HG03521 (cell line): ENCODE measurements around the gene APOBEC3A.

Experiments used
- ATAC-seq: cut with Tn5 transposase; IDR thresholded peaks from one replicate; pipeline ENCODE4 v1.9.1; 2021; ENCODE audit warnings: mild to moderate bottlenecking, moderate library complexity; ENCODE audit not compliant: unreplicated experiment

Gene APOBEC3A

DNA sequence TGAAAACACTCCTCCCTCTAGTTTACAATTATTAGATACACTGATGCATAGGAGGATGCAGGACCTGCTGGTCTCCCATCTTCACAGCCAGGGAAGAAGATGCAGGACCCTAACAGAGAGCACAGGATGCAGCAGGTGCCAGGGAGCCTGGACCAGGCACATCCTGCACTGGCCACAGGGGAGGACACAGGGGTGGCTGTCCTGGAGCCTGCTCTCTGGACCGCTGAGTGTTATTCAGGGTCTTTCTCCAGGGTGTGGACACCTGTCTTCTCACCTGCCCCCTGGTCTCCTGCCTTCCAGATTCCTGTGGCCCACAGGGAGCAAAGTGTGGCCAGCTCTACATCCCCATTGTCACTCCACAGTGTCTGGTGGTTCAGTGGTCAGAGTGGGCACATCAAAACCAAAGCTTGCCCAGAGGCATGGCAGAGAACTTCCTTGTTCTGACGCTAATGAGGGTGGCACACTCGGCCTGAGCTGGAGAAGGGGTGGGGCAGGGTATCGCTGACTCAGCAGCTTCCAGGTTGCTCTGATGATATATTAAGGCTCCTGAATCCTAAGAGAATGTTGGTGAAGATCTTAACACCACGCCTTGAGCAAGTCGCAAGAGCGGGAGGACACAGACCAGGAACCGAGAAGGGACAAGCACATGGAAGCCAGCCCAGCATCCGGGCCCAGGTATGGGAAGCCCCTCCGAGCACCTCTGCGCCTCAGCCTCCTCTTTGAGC, at the start of gene APOBEC3A:
Gene APOBEC3A (plus strand): TSS at position 564 of the 725 bp plus-strand sequence. CDS start 83 bp downstream, at position 647.
- ATAC-seq = no peak

DNA sequence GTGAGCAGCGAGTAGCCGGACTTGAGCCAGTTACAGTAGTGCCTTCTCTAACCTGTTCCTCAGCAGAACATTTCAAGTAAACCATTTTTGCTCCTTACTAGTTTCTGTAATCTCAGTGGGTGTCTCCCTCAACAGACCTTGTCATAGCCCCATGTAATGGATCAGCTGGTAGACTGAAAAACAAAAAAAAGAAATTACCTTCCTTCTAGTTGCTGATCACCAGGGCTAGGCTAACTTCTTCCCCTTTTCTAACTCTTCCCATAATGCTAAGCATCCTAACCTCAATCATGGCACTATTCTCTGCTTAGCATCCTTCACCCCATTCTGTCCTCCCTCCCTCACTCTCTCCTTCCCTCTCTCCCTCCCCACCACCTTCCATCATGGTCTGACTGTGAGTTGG, 49.6 kb upstream of the APOBEC3A start:
- no peak for ATAC-seq

DNA sequence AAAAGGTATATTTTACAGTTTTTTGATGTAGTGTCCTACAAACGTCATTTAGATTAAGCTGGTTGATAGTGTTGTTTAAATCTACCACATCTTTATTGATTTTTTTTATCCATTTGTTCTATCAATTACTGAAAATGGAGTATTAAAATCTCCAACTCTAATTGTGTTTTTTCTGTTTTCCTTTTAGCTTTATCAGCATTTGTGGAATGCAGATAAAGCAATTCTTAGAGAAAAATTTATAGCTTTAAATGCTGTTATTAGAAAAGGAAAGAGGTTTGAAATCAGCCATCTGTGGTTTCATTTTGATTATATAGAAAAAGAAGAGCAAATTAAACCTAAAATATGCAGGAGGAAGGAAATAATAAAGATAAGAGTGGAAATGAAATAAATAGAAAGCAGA, 46.0 kb upstream of the APOBEC3A start:
- no peak for ATAC-seq

DNA sequence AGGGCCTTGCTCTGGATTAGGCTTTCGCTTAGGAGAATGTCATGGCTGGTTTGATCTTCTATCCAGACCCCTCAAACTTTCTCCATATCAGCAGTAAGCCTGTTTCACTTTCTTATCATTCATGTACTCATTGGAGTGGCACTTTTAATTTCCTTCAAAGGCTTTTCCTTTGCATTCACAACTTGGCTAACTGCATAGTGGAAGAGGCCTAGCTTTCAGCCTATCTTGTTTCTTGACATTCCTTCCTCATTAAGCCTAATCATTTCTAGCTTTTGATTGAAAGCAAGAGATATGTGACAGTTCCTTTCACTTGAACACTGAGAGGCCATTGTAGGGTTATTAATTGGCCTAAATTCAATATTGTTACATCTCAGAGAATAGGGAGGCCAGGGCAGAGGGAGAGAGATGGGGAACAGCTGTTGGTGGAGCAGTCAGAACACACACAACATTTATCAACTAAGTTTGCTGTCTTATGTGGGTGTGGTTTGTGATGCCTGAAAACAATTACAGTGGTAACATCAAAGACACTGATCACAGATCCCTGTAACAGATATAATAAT, 37.7 kb upstream of the APOBEC3A start:
- no peak for ATAC-seq

DNA sequence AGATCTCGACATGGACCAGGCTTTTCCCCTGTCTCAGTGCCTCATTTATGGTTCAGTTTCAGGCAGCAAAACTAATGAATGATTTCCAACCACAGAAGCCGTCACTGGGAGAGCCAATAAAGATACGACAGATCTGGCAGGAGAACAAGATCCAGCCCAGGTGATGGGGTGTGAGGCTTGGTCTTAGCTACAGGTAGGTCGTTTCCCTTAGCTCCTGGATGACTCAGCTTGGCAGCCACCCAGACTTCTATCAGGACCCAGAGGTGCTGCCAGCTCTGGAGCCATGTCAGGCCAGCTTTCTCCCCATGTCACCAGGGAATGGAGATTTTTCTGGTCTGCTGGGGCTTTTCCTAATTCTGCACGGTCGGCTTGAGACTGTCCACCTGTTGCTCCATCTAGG, 36.3 kb upstream of the APOBEC3A start:
- ATAC-seq = no peak

DNA sequence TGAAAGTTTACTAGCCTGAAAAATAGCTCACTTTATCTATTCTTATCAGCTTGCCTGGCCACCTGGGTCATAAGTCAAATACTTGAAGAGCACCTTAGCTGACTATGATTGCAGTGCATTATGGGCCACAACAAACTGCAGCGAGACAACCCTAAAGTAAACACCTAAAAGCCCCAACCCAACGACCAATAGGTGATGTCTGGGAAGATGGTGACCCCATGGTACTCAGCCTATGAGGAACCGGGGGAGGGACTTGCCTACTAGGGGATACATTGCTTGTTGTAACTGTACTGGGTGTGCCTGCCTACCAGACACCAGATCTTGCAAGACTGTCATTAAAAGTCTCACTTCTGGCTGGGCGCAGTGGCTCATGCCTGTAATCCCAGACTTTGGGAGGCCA, 35.6 kb upstream of the APOBEC3A start:
- no peak for ATAC-seq

DNA sequence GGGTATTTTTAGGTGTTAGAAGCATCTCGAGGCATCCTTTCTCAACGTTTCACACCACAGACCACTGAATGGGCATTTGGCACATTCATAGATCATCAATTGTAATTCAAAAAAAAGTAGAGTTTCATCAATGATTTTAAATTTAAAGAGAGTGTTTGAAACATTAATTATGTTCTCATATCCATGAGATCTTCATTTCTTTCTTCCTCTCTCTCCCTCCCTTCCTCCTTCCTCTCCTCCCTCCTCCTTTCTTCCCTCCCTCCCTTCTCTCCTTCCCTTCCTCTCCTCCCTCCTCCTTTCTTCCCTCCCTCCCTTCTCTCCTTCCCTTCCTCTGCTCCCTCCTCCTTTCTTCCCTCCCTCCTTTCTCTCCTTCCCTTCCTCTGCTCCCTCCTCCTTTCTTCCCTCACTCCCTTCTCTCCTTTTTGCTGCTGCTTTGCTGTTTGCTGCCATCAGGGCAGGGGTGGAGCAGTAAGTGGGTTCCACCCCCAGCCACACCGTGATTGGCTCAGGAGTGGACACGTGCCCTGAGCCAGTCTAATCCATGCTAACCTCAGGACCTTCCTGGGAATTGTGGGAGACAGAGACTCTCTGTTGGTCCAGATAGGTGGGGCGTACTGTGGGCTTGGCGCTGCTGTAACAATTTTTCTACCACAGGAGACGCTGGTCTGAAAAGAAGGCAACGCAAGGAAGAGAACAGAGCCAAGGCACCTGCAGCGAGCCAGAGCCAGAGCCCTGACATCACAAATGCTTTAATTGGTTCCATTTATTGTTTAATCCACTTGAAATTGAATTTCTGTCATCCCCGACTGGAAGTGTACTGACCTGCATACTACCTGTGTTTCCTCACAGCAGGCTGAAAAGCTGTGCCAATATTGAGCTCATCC, 33.7 kb upstream of the APOBEC3A start:
- ATAC-seq = no peak

DNA sequence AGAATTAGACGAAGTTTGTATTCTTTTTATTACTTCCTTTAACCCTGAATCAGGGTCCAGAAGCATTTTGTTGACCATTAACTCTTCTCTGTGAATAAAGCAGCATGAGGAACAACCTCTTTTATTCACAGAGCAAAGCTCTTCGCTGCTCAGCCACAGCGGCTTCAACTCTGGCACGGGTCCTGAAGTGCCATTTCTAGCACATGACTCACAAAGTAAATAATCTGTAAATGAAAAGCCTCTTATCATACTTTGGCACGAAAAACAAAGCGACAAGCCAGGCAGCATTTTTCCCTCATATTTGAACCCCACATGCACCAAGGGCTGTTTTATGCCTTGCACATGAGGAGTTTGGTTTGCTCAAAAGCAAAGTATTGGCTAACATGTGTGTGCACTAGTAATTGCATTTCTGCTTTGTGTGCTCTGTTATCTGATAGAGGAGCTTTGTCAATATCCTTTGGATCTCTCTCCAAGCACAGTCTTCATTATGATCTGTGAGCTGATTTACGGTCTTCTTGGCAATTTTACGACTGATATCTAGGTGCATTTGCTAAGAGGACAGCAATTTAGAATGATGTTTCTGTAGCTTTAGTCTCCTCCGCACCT, 33.0 kb upstream of the APOBEC3A start:
- no peak for ATAC-seq

DNA sequence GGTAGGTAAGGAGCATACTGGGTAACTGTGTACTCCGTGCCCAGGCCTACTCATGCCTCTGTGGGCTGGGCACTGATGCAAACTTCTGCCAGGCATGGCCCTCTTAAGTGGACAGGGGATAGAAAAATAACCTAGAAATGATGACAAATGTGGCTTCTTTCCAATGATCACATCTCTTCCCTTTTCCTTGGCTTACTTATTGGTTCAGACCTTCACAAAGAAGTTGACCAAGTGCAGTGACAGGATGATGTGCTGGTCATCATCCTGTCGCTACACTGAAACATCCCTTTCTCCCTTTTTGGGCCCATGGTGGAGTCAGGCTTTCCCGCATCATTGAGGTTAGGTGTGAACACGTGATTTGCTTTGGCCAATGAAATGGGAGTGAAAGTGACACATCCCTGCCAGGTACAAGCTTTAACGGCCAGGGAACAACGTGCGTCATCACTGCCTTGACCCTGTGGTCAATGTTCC, 31.8 kb upstream of the APOBEC3A start:
- no peak for ATAC-seq

DNA sequence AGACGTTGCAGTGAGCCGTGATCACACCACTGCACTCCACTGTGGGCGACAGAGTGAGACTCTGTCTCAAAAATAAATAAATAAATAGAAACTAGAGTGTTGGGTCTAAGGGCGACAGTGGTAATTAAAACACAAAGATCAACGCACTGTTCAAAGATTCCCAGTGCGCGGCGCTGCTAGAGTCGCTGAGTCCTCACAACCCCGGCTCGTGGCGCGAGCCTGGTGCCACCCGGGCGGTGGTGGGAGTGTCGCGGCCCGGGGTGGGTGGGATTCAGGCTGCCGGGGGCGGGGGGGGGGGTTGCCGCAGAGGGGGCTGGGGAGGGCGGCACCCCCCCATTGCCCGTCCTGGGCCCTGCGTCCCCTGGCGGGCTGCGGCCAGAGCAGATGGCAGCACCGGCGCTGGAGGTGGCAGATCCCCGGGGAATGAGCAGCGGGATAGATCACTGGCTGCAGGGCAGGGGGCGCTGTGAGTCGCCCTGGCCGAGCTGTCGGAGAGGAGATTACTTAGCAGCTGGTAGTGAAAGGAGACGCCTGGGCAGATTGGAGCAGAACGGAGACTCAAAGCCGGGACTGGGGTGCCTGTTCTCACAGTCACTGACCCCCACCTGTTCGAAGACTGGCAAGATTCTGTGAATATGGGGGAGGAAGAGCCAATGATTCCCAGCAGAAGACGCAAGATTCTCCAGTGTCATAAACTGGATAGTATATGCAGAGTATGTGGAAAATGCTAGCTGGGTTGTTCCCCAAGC, 30.2 kb upstream of the APOBEC3A start:
- no peak for ATAC-seq

DNA sequence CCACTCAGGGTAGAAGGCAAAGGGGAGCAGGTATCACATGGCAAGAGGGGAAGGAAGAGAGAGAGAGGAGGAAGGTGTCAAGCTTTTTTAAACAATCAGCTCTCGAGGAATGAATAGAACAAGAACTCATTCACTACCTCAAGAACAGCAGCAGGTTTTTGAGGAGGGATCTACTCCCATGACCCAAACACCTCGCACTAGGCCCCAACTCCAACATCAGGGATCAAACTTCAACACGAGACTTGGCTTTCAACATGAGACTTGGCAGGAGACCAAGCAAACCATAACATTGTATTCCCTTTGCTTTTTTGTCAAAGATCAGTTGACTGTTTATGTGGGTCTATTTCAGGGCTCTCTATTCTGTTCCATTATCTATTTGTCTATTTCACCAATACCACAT, 26.9 kb upstream of the APOBEC3A start:
- ATAC-seq = no peak

DNA sequence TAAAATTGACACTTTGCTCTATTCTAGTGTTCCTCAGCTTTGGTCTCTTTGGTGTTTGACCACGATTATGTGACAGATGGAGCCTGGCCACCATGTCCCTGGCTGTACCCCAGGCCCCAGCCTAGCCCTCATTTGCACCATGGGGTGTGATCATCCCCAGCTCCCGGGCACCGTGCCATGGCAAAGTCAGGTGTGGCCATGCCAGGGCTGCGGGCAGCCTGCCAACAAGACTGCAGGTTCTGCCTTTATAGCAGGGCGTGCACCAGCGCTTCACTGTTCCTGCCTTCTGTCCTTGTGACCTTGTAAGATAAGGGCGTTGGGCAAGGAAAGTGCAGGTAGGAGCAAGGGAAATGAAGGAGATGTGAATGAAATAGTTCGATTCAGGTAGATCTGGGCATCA, 22.4 kb upstream of the APOBEC3A start:
- ATAC-seq = no peak

DNA sequence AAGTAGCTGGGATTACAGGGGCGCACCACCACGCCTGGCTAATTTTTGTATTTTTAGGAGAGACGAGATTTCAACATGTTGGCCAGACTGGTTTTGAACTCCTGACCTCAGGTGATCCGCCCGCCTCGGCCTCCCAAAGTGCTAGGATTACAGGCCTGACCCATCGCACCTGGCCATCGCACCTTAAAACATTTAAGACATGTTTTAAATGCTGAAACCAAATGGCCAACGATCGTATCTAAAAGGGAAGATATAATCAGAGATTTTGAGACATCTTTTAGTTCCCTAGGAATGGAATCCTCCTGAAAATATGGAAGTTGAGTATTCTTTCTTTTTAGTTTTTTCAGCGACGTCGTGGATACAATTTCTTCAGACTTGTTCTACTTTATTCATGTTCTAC, 21.8 kb upstream of the APOBEC3A start:
- no peak for ATAC-seq

DNA sequence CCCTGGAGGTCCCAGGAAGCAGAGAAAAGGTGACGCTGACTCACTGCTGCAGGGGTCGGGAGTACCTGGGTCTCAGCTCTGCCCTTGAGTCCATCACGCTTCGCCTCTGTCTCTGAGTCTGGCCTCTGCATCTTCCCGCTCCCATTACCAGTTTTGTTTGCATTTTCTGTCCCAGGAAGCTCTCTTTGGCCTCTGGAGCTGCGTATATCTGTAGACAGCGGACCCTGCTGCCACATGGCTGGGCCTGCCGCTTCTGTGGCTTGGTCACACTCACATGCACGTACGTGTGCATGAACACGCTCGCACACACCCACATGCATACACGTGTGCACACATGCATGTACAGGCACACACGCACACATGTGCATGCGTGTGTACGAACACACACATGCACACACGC, 20.8 kb upstream of the APOBEC3A start:
- ATAC-seq = no peak

DNA sequence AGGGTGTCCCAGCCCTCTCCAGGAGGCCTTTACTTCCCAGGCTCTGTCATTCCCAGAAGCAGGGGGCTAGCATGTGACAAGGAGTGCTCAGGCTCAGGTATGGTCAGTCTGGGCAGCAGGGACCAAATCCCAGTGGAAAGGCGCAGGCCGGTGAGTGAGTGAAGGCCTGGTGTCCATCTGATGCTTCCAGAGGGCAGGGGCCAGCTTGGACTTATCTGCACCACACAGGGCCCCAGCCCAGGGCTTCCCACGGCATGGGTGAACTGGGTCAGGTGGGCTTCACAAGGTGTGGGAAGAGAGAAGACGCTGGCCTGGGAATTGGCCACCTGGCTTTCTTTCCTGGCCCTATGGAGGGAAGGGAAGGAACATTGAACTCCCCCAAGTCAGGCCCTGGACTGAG, 20.4 kb upstream of the APOBEC3A start:
- no peak for ATAC-seq

DNA sequence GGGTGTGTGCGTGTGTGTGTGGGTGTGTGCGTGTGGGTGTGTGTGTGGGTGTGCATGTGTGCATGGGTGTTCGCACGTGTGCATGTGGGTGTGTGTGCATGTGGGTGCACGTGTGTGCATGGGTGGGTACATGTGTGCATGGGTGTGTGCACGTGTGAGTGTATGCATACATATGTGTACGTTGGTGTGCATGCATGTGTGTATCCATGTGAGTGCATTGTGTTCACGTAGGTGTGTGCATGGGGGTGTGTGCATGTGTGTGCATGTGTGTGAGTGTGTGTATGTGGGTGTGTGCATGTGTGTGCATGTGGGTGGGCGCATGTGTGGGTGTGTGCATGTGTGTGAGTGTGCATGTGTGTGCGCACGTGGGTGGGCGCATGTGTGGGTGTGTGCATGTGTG, 19.9 kb upstream of the APOBEC3A start:
- ATAC-seq = no peak

DNA sequence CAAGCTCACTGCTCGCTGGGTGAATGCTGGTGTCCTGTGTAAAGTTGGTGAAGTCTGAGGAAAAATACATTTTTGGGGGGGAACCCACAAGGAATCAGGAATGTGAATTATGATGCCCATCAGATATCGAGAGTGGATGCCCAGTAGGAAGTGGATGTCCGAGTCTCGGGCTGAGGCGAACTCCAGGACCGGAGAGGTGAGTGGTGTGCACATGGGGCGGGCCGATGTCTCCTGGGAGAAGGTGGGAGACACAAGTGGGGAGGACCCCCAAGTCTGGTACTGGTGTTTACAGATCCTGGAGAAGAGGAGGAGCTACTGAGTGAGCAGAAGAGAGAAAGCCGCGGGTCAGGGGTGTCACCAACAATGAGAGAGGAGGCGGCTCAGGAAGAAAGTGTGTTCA, 19.2 kb upstream of the APOBEC3A start:
- no peak for ATAC-seq

DNA sequence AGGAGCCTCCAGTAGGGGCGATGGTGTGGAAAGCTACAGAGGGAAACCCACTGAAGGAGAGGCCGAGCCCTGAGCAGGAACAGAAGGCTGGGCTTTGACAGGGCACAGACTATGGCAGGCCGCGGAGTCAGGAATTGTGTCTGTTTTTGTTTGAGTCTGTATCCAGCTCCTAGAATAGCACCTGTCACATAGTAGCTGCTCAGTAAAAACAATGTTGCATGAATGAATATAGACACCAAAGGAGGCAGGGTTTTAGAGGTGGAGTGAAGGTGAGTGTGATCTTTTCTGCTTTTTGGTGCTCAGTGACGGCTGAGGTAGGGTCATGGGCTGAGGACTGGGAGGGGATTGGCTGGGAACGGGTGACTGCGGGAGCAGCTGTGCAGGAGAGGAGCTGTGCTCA, 18.5 kb upstream of the APOBEC3A start:
- ATAC-seq = no peak

DNA sequence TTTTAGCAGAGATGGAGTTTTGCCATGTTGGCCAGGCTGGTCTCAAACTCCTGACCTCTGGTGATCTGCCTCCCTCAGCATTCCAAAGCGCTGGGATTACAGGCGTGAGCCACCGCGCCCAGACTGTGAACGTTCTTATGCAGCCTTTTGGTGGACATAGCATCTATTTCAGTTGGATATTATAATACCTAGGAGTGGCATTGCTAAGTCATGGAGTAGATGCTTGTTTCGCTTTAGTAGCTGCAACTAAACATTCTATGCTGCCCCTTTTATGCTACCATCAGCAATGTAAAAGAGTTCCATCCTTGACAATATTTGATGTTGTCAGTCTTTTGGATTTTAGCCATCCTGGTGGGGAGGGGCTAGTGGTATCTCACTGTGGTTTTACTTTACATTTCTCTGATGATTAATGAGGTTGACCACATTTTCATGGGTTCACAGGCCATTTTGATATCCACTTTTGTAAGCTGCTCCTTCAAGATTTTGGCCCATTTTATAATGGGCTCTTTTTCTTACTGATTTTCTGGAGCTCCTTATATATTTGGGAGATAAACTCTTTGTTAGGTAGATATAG, 16.5 kb upstream of the APOBEC3A start:
- no peak for ATAC-seq

DNA sequence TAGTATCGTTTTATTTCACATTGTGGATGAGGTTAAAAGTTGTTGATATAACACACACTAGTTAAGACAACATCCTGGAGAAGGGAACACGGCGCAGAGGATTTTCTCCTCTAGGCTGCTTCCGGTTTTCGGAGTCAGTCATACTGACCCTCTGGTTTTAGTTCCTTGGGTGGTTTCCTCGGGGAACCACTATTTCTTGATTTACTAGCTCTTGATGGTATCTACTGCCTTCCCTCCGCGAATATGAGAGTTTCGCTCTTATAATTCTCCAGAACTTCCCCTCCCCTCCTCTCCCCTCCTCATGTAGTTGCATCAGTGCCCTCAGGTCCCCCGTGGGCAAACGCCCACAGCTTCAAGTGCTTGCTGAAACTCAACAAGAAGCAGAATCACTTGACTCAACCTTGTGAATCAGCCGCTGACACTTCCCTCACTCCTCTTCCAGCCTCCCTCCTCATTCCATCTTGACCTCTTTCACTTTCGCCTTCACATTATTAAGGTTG, 15.9 kb upstream of the APOBEC3A start:
- peak; percentile 60 for ATAC-seq
